Liver (tissue), 3 donors: ENCODE results near the gene CEND1.

ENCODE experiments used
- ATF3 ChIP-seq: IDR thresholded peaks from 2 replicates; pipeline ENCODE4 v1.6.1; 2016; ENCODE audit warnings: antibody characterized with exemption
- EGR1 ChIP-seq, 2 donors: IDR thresholded peaks; 2 replicates each; pipeline ENCODE4 v1.6.1; 2016 to 2018; ENCODE audit warnings: antibody characterized with exemption in 2 of 2, low read depth in 2 of 2
- RAD21 ChIP-seq, 2 donors: IDR thresholded peaks; 2 replicates each; pipeline ENCODE4 v1.6.1; 2016; ENCODE audit warnings: antibody characterized with exemption in 2 of 2, mild to moderate bottlenecking in 2 of 2
- TAF1 ChIP-seq: conservative IDR thresholded peaks from 2 replicates; pipeline ENCODE4 v1.6.1; 2016; ENCODE audit warnings: antibody characterized with exemption, mild to moderate bottlenecking
- ZBTB33 ChIP-seq: IDR thresholded peaks from 2 replicates; pipeline ENCODE4 v1.6.1; 2016; ENCODE audit warnings: antibody characterized with exemption
- TF ChIP-seq, protein P1 (sequence below): fragments of 150-350 bp; IDR thresholded peaks from 2 replicates; pipeline ENCODE4 v1.5.1; 2017; ENCODE audit warnings: improper control_type of control experiment, low read depth, low read length; ENCODE audit not compliant: missing input control
- donor health status: healthy.
- donor health status: healthy.

DNA sequence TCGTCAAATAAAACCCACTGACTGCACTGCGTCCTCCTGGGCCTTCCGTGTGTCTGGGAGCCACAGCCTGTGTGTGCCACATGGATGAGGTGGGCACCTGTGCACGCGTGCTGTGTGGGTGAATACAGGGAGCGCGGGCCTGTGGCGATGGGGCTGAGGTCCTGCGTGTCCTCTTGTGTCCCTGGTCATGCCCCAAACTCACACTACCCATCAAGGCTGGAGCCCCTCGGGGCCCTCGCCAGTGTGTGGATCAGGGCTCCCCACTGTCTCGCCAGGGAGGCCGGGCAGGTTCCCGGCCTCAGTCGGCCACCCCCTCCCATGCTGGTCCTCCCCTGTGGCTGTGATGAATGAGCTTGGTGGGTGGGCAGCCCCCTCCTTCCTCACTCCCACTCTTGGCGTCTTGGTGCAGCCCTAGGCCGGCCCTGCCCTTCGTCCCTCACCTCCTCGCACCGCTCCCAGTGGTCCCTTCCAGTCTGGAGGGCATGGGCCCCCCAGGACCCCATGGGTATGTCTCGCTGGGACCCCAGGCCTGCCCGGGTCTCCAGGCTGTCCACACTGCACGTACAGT, 42.2 kb upstream of the CEND1 start:
- TF ChIP-seq, protein P1, sequence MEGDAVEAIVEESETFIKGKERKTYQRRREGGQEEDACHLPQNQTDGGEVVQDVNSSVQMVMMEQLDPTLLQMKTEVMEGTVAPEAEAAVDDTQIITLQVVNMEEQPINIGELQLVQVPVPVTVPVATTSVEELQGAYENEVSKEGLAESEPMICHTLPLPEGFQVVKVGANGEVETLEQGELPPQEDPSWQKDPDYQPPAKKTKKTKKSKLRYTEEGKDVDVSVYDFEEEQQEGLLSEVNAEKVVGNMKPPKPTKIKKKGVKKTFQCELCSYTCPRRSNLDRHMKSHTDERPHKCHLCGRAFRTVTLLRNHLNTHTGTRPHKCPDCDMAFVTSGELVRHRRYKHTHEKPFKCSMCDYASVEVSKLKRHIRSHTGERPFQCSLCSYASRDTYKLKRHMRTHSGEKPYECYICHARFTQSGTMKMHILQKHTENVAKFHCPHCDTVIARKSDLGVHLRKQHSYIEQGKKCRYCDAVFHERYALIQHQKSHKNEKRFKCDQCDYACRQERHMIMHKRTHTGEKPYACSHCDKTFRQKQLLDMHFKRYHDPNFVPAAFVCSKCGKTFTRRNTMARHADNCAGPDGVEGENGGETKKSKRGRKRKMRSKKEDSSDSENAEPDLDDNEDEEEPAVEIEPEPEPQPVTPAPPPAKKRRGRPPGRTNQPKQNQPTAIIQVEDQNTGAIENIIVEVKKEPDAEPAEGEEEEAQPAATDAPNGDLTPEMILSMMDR = no peak
- TF ChIP-seq TAF1 (no peak), RAD21 (IDR thresholded peaks at IDR 0.05) (no peak), ZBTB33 (no peak), ATF3 (no peak), EGR1 (IDR thresholded peaks at IDR 0.05; ENCODE audit: low read depth in 2 of 2) (no peak)
